SK-N-SH (cell line): ENCODE measurements around the gene ADAMTS2. TPM values are rescaled to one million over a fixed set of nuclear protein-coding genes. Genes with fewer than 3 reads are reported as not detected.

ENCODE experiments used
- CTCF ChIA-PET: fragments of 300-600, 350-600 bp; formaldehyde crosslinking; extraction: SDS; loops from one replicate; lab custom pipeline; 2021; lab: Yijun Ruan, JAX
- POLR2A ChIA-PET: fragments of 350-600 bp; sonication (Branson Sonifier 250); formaldehyde crosslinking; extraction: SDS; loops from one replicate; lab custom pipeline; 2020; ENCODE audit warnings: antibody characterized with exemption, inconsistent platforms; lab: Yijun Ruan, JAX
- DNase-seq: peaks from one replicate; pipeline ENCODE4 v3.0.0; 2012
- H2AFZ ChIP-seq: fragments of 200-600 bp; sonication (generic); 2 replicates; pipeline ENCODE4 v1.8.1; 2016; ENCODE audit warnings: antibody characterized with exemption, mild to moderate bottlenecking, low read depth
- H3F3A ChIP-seq: fragments of 200-600 bp; sonication (generic); replicated peaks from 2 replicates; pipeline ENCODE3; 2016; ENCODE audit warnings: antibody characterized with exemption, mild to moderate bottlenecking; ENCODE audit not compliant: insufficient read depth
- H3K27ac ChIP-seq, 2 experiments: fragments of 200-500 bp in 1 of 2; fragments of 200-600 bp in 1 of 2; sonication (Bioruptor generic) in 1 of 2; sonication (generic), shearing (Covaris generic) in 1 of 2; 2 replicates each; pipeline versions ENCODE4 v1.5.1 to v1.6.1; 2014 to 2016; ENCODE audit warnings: low read depth in 2 of 2, inconsistent platforms in 1 of 2, low read length in 1 of 2, mild to moderate bottlenecking in 1 of 2, mixed read lengths in 1 of 2
- H3K27me3 ChIP-seq: fragments of 200-600 bp; sonication (generic), shearing (Covaris generic); 2 replicates; pipeline ENCODE4 v1.6.1; 2016; ENCODE audit warnings: mixed run types; ENCODE audit not compliant: insufficient read depth
- H3K36me3 ChIP-seq, 2 experiments: fragments of 200-500 bp in 1 of 2; fragments of 200-600 bp in 1 of 2; sonication (Bioruptor generic) in 1 of 2; sonication (generic) in 1 of 2; replicated peaks in 1 of 2; 2 replicates each; pipeline versions ENCODE3 to v1.5.1; 2014 to 2016; ENCODE audit warnings: low read length in 1 of 2, mild to moderate bottlenecking in 1 of 2; ENCODE audit not compliant: insufficient read depth in 2 of 2, control insufficient read depth in 1 of 2
- H3K4me1 ChIP-seq, 2 experiments: fragments of 200-500 bp in 1 of 2; fragments of 200-600 bp in 1 of 2; sonication (Bioruptor generic) in 1 of 2; sonication (generic), shearing (Covaris generic) in 1 of 2; 2 replicates each; pipeline versions ENCODE4 v1.5.1 to v1.6.1; 2014 to 2016; ENCODE audit warnings: low read depth in 1 of 2, low read length in 1 of 2, mixed run types in 1 of 2; ENCODE audit not compliant: insufficient read depth in 2 of 2, control insufficient read depth in 1 of 2
- H3K4me2 ChIP-seq: fragments of 200-600 bp; sonication (generic), shearing (Covaris generic); 2 replicates; pipeline ENCODE4 v1.6.1; 2017; ENCODE audit warnings: mixed run types
- H3K4me3 ChIP-seq, 2 experiments: fragments of 200-500 bp in 1 of 2; fragments of 200-600 bp in 1 of 2; sonication (Bioruptor generic) in 1 of 2; sonication (generic), shearing (Covaris generic) in 1 of 2; 2 replicates each; pipeline versions ENCODE4 v1.5.1 to v1.8.1; 2014 to 2016; ENCODE audit warnings: low read depth in 2 of 2, inconsistent platforms in 1 of 2, low read length in 1 of 2, mild to moderate bottlenecking in 1 of 2, mixed read lengths in 1 of 2, moderate library complexity in 1 of 2
- H3K79me2 ChIP-seq: fragments of 200-600 bp; sonication (generic); 2 replicates; pipeline ENCODE4 v1.8.1; 2017; ENCODE audit warnings: mild to moderate bottlenecking; ENCODE audit not compliant: insufficient read depth
- H3K9ac ChIP-seq: fragments of 200-600 bp; sonication (generic); 2 replicates; pipeline ENCODE4 v1.6.1; 2017; ENCODE audit warnings: mixed run types
- H3K9me2 ChIP-seq: fragments of 200-600 bp; sonication (generic); 2 replicates; pipeline ENCODE4 v1.6.1; 2017; ENCODE audit warnings: mixed run types
- H3K9me3 ChIP-seq: fragments of 200-600 bp; sonication (generic); 2 replicates; pipeline ENCODE4 v1.6.1; 2017; ENCODE audit warnings: mixed run types, mild to moderate bottlenecking, moderate library complexity
- H4K20me1 ChIP-seq: fragments of 200-600 bp; sonication (generic); 2 replicates; pipeline ENCODE4 v1.6.1; 2017; ENCODE audit warnings: mild to moderate bottlenecking, mixed run types; ENCODE audit not compliant: insufficient read depth
- CTCF ChIP-seq: fragments of 200-600 bp; sonication (generic); IDR thresholded peaks from 2 replicates; pipeline ENCODE4 v1.6.1; 2017; ENCODE audit warnings: antibody characterized with exemption, mild to moderate bottlenecking, moderate library complexity
- MEF2A ChIP-seq: IDR thresholded peaks from 2 replicates; pipeline ENCODE4 v1.4.0; 2012; ENCODE audit warnings: low read depth, borderline replicate concordance
- NRF1 ChIP-seq: IDR thresholded peaks from 2 replicates; pipeline ENCODE4 v1.6.1; 2012; ENCODE audit warnings: low read depth, mild to moderate bottlenecking, low read length
- POLR2AphosphoS5 ChIP-seq: IDR thresholded peaks from 2 replicates; pipeline ENCODE4 v1.6.1; 2012; ENCODE audit warnings: low read depth, low read length
- TAF1 ChIP-seq: IDR thresholded peaks from 2 replicates; pipeline ENCODE4 v1.6.1; 2012; ENCODE audit warnings: low read depth, mild to moderate bottlenecking, low read length, moderate library complexity, borderline replicate concordance
- TEAD4 ChIP-seq: IDR thresholded peaks from 2 replicates; pipeline ENCODE4 v1.4.0; 2012; ENCODE audit warnings: mild to moderate bottlenecking, borderline replicate concordance; ENCODE audit not compliant: insufficient read depth
- USF1 ChIP-seq: IDR thresholded peaks from 2 replicates; pipeline ENCODE4 v1.4.0; 2012; ENCODE audit warnings: low read depth, borderline replicate concordance
- WGBS: methylation state at CpG from one replicate; pipeline ENCODE4 v1.1.6; 2017; ENCODE audit warnings: low lambda C conversion rate; 5-methylcytosine and 5-hydroxymethylcytosine counted together
- polyA plus RNA-seq, 3 experiments: library from polyadenylated mRNA; depleted of rRNA; stranded (reverse); fragments of >200 nt; gene quantifications; 2 replicates each; pipeline ENCODE4 v1.2.3, GENCODE V29; 2012
- TF ChIP-seq, protein P1 (sequence below): IDR thresholded peaks from 2 replicates; pipeline ENCODE4 v1.4.0; 2012; ENCODE audit warnings: low read depth

ADAMTS2 gene
- polyA plus RNA-seq, 1 of the 3 experiments (the other 2 are of a cell fraction): 0.12 TPM

DNA sequence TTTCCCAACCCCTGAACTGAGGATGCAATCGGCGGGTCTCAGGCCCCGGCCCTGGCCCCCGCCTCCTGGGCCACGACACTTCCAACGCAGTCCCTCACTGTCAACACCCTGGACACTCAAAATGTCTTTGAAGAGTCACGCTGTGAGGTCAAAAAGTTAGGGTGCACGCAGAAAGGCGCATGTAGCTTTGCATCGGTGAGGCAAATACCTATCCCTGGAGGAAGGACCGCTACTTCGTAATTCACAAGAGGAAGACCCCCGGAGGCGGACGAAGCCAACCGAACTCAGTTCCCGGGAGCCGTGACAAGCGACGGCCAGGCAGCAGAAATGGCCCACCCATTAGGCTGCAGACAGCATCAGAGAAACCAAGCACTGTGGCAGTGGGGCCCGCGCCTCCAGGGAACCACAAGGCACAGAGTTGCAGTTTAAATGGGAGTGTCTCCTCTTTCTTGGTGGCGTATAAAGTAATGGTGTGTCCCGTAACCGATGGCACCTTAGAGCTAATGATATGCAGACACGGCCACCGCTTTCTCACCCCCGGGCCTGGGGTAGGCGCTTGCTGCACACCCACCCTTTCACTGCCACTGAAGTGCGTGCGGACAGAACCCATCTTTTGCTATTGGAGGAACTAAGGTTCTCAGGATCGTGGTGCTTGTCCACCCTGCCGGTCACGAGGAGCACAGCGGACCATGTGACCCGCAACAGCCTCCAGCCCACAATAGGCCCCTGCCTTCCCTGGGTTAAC, 9.0 kb downstream of the ADAMTS2 start (continued):
- TF ChIP-seq USF1 (no peak), NRF1 (no peak), CTCF (no peak), TEAD4 (no peak)

DNA sequence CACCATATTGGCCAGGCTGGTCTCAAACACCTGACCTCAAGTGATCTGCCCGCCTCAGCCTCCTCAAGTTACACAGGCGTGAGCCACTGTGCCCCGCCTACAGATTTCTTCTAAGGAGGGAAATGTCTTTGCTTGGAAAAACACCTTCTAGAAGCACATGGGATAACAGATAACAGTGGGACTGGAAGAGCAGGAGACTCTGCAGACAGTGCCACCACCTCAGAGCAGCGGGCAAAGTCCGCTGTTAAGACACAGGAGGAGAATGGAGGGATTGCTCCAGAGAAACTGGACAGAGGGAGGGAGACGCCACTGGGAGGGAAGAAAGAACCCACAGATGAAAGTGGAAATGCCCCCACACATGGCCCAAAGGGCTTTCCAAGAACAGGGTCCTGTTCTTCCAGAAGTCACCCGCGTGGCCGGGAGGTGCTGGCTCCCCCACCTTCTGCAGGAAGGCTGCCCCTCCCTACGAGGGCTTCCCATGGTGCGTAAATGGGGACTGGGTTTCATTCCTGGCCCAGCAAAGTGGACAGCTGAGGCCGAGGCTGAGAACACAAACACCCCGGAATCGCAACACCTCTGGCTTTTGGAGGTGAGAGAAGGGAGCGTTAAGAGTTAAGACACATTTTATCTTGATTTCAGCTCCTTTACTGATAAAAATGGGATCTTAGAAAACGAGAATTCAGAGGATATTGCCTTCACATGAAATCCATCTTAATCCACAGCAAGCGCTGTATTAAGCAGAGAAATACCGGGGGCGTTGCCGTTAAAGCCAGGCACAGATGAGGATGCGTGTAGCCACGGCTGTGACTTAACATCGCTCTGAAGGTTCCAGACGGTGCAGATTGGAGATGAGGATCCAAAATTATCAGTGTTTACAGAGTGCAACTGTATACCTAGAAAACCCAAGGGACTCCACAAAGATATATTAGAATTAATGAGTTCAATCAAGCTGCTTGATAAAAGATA, 11.2 kb downstream of the ADAMTS2 start:
- Histone ChIP-seq H3K79me2 (no peaks in the 10 kb centered on the region), H3K4me2 (no peak overlapping the region), H3K27ac (peak overlapping the region in 1 of 2 experiments; percentile 62; a peak in 1 of 4 replicates), H3K9me3 (no peaks in the 10 kb centered on the region), H3K4me3 (no peak overlapping the region), H3K9ac (no peak overlapping the region), H3F3A (no peaks in the 10 kb centered on the region), H3K9me2 (no peaks in the 10 kb centered on the region), H4K20me1 (no peaks in the 10 kb centered on the region), H3K4me1 (peaks cover 0 to 76% of the 10 kb centered on the region in 2 experiments; a peak in 2 of 4 replicates), H2AFZ (no peak overlapping the region), H3K36me3 (no peaks in the 10 kb centered on the region), H3K27me3 (no peaks in the 10 kb centered on the region)
- TF ChIP-seq TAF1 (no peak), POLR2AphosphoS5 (no peak)
- WGBS: 67% methylated on average over 24 of the region's 24 CpGs
- ChIA-PET POLR2A (no interaction called here), CTCF (interaction anchor here (0.7 to 3.5 kb wide), 4 partner anchors 9 to 27 kb away, joined by 3 to 18 read pairs (median 4); no protein-coding TSS in a partner anchor)
- no peak for DNase-seq

GRCh38 chr5:179332741-179333290, 12.4 kb downstream of the ADAMTS2 start:
- DNase-seq: no peak
- no peaks in the 10 kb centered on the region for H3K27me3 ChIP-seq
- H3K27ac ChIP-seq: peak overlapping the region in 1 of 2 experiments; percentile 91; a peak in 2 of 4 replicates
- no peak overlapping the region for H3K4me2 ChIP-seq
- peaks cover 0 to 66% of the 10 kb centered on the region in 2 experiments; a peak in 2 of 4 replicates for H3K4me1 ChIP-seq
- H3K9ac ChIP-seq: no peak overlapping the region
- no peak for TF ChIP-seq MEF2A
- TF ChIP-seq, protein P1, sequence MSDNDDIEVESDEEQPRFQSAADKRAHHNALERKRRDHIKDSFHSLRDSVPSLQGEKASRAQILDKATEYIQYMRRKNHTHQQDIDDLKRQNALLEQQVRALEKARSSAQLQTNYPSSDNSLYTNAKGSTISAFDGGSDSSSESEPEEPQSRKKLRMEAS: no peak
- H3K79me2 ChIP-seq: no peaks in the 10 kb centered on the region
- no peaks in the 10 kb centered on the region for H3K36me3 ChIP-seq
- WGBS: 66% methylated on average over 10 of the region's 13 CpGs
- no peaks in the 10 kb centered on the region for H3K9me2 ChIP-seq
- no peaks in the 10 kb centered on the region for H3F3A ChIP-seq
- H2AFZ ChIP-seq: no peak overlapping the region
- ChIA-PET CTCF (interaction anchor here (1.1 to 2.4 kb wide), 5 partner anchors 11 to 165 kb away, joined by 3 to 10 read pairs (median 5); no protein-coding TSS in a partner anchor), POLR2A (interaction anchor here (1.1 kb wide), 1 partner anchor 104 kb away, joined by 3 read pairs; no protein-coding TSS in a partner anchor)
- H3K9me3 ChIP-seq: no peaks in the 10 kb centered on the region
- H4K20me1 ChIP-seq: no peaks in the 10 kb centered on the region
- no peak overlapping the region for H3K4me3 ChIP-seq
